ENCODE measurements around the gene DNPEP. TPM values are rescaled to one million over a fixed set of nuclear protein-coding genes. Genes with fewer than 3 reads are reported as not detected.

The DNPEP gene
- total RNA-seq, 1 donor from 2014 or later, result 124 TPM

DNA sequence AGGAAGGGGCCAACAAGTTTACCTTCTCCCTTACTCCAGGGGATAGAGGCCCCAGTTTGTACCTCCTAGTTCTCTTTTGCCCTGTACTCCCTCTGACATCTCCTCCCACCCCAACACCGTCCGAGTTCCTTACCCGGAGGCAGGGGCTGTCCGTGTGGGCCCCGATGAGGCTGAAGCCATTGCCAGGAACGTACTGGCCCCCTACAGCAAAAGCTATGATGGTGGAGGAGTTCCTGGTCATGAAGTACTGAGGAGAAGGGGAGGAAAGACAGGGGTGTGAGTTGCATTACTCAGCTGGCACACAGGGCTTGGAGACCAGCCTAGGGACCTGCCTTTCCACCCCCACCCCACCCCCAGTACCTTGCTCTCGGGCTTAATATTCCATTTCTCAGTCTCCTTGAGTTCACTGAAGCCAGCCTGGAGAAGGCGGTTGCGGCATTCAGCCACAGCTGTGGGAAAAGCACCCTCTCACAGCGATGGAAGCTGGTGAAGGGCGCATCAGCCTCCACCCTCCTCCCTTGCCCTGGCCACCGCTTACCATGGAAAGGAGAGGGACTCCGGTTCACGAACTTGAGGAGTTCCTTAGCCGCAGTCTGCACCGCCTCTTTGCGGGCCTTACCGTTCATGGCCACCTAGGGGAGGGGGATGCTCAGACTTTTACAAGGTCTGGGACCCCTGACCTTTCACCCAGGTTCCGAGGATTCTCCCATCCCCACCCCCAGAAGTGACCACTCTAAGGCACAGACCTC is 1.0 kb downstream of the DNPEP start:
- Mint-ChIP-seq H3K27me3 (ENCODE audit: insufficient read depth) (peaks cover 16% of the 10 kb centered on the region), H3K27ac (peak overlapping the region; percentile 93), H3K4me3 (peak overlapping the region; percentile 97), H3K4me1 (ENCODE audit: low read depth) (peaks cover 6% of the 10 kb centered on the region), H3K36me3 (ENCODE audit: low read depth) (peaks cover 22% of the 10 kb centered on the region), H3K9me3 (no peaks in the 10 kb centered on the region)
- intact Hi-C loops (cut with micrococcal nuclease), result loop anchor here (1.0 to 5.0 kb wide), 5 partner anchors 107 to 1169 kb away; partner anchors contain the start of genes ARPC2, CTDSP1, DNAJB2 and NHEJ1
- DNase-seq (ENCODE audit: low spot score), result no peak

DNA sequence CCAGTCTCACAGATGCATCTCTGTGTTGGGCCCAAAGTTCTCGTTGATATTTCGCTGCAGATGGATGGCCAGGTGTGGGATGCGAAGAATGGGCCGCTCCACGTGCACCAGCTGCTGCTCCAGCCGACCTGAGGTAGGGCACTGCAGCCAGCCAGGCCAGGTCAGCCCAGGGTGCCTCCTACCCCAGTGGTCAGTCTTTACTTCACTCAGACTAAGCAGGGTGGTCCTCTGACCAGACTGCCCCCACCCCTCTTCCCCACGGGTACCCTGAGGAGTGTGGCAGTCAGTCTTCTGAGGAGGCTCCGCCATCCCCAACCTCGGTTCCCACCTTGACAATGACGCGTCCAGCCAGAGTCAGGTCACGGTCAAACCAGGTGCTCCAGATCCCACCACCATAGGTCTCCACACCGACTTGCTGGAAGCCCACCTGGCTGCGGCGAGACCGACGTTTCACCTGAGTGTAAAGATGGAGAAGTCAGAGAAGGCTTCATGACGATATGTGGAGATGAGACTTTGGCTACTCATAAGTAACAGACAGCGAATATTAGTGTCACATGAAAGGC is 1.7 kb downstream of the DNPEP start:
- intact Hi-C loops (cut with micrococcal nuclease), result loop anchor here (5.0 kb wide), 3 partner anchors 714 to 1169 kb away; partner anchors contain the start of genes ARPC2, CTDSP1, RNF25 and STK36
- Mint-ChIP-seq H3K36me3 (ENCODE audit: low read depth) (peaks cover 24% of the 10 kb centered on the region), H3K27ac (no peak overlapping the region), H3K4me1 (ENCODE audit: low read depth) (peaks cover 6% of the 10 kb centered on the region), H3K4me3 (peak overlapping the region; percentile 97), H3K9me3 (no peaks in the 10 kb centered on the region), H3K27me3 (ENCODE audit: insufficient read depth) (peaks cover 12% of the 10 kb centered on the region)
- no peak for DNase-seq (ENCODE audit: low spot score)

- H3K9me3 Mint-ChIP-seq, result no peaks in the 10 kb centered on the region
- H3K27ac Mint-ChIP-seq, result peak overlapping the region; percentile 34
- intact Hi-C loops (cut with micrococcal nuclease), result loop anchor here (5.0 kb wide), 3 partner anchors 713 to 1168 kb away; partner anchors contain the start of genes ARPC2, CTDSP1, RNF25 and STK36
- peaks cover 2% of the 10 kb centered on the region for H3K27me3 Mint-ChIP-seq (ENCODE audit: insufficient read depth)
- no peak for DNase-seq (ENCODE audit: low spot score)
- H3K4me1 Mint-ChIP-seq (ENCODE audit: low read depth), result peaks cover 6% of the 10 kb centered on the region
- H3K4me3 Mint-ChIP-seq, result peak overlapping the region; percentile 47
- peaks cover 24% of the 10 kb centered on the region for H3K36me3 Mint-ChIP-seq (ENCODE audit: low read depth)
These were observed 2.9 kb downstream of the DNPEP start for GRCh38 chr2:219384859-219385258.

GRCh38 chr2:219384083-219384713 is 3.5 kb downstream of the DNPEP start:
- intact Hi-C loops (cut with micrococcal nuclease), result no loop called here
- no peak for DNase-seq (ENCODE audit: low spot score)
- peaks cover 6% of the 10 kb centered on the region for H3K4me1 Mint-ChIP-seq (ENCODE audit: low read depth)
- H3K36me3 Mint-ChIP-seq (ENCODE audit: low read depth), result peaks cover 24% of the 10 kb centered on the region
- H3K27me3 Mint-ChIP-seq (ENCODE audit: insufficient read depth), result no peaks in the 10 kb centered on the region
- H3K27ac Mint-ChIP-seq, result no peak overlapping the region
- H3K4me3 Mint-ChIP-seq, result no peak overlapping the region
- no peaks in the 10 kb centered on the region for H3K9me3 Mint-ChIP-seq

GRCh38 chr2:219381448-219381847 is 6.3 kb downstream of the DNPEP start:
- intact Hi-C loops (cut with micrococcal nuclease), result no loop called here
- no peaks in the 10 kb centered on the region for H3K4me1 Mint-ChIP-seq (ENCODE audit: low read depth)
- no peak overlapping the region for H3K27ac Mint-ChIP-seq
- no peak for DNase-seq (ENCODE audit: low spot score)
- no peaks in the 10 kb centered on the region for H3K27me3 Mint-ChIP-seq (ENCODE audit: insufficient read depth)
- H3K4me3 Mint-ChIP-seq, result no peak overlapping the region
- H3K9me3 Mint-ChIP-seq, result no peaks in the 10 kb centered on the region
- H3K36me3 Mint-ChIP-seq (ENCODE audit: low read depth), result peaks cover 26% of the 10 kb centered on the region

- DNase-seq (ENCODE audit: low spot score), result no peak
- Mint-ChIP-seq H3K27ac (no peak overlapping the region), H3K9me3 (no peaks in the 10 kb centered on the region), H3K4me1 (ENCODE audit: low read depth) (no peaks in the 10 kb centered on the region), H3K36me3 (ENCODE audit: low read depth) (peaks cover 27% of the 10 kb centered on the region), H3K27me3 (ENCODE audit: insufficient read depth) (no peaks in the 10 kb centered on the region), H3K4me3 (no peak overlapping the region)
- intact Hi-C loops (cut with micrococcal nuclease), result no loop called here
These were observed 6.8 kb downstream of the DNPEP start for GRCh38 chr2:219380926-219381325.

DNA sequence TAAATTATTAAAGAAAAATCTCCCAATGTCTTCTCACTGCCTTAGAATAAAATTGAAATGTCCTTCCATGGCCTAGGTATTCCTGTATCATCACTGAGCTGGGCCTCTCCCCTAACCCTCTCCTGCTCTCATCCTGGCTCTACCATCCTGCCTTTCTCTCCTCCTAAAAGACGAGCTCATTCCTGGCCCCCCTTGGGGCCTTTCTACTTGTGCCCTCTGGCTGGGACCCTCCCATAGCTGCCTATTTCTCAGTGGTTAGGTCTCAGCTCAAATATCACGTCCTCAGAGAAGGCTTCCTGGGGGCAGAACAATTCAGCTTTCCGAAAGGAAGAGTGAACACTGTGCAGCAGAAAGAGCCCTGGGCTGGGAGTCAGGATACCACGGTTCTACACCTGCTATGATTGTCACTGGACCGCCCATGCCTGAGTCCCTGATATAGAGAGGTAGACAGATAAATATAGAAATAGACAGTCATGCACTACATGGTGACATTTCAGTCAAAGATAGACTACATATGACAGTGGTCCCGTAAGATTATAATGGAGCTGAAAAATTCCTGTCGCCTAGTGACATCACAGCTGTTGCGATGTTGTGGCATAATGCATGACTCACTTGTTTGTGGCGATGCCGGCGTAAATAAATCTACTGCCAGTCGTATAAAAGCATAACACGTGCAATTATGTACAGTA is 9.4 kb downstream of the DNPEP start:
- intact Hi-C loops (cut with micrococcal nuclease), result no loop called here
- no peaks in the 10 kb centered on the region for H3K4me1 Mint-ChIP-seq (ENCODE audit: low read depth)
- no peak overlapping the region for H3K27ac Mint-ChIP-seq
- H3K36me3 Mint-ChIP-seq (ENCODE audit: low read depth), result peaks cover 24% of the 10 kb centered on the region
- H3K4me3 Mint-ChIP-seq, result no peak overlapping the region
- H3K27me3 Mint-ChIP-seq (ENCODE audit: insufficient read depth), result no peaks in the 10 kb centered on the region
- no peaks in the 10 kb centered on the region for H3K9me3 Mint-ChIP-seq
- DNase-seq (ENCODE audit: low spot score), result no peak

- Mint-ChIP-seq H3K27ac (no peak overlapping the region), H3K36me3 (ENCODE audit: low read depth) (peaks cover 11% of the 10 kb centered on the region), H3K4me1 (ENCODE audit: low read depth) (no peaks in the 10 kb centered on the region), H3K4me3 (no peak overlapping the region), H3K9me3 (no peaks in the 10 kb centered on the region), H3K27me3 (ENCODE audit: insufficient read depth) (no peaks in the 10 kb centered on the region)
- DNase-seq (ENCODE audit: low spot score), result no peak
- intact Hi-C loops (cut with micrococcal nuclease), result no loop called here
These were observed 18.3 kb downstream of the DNPEP start for GRCh38 chr2:219369447-219369861.

- Mint-ChIP-seq H3K27me3 (ENCODE audit: insufficient read depth) (no peaks in the 10 kb centered on the region), H3K9me3 (no peaks in the 10 kb centered on the region), H3K36me3 (ENCODE audit: low read depth) (peaks cover 4% of the 10 kb centered on the region), H3K4me3 (no peak overlapping the region), H3K27ac (no peak overlapping the region), H3K4me1 (ENCODE audit: low read depth) (no peaks in the 10 kb centered on the region)
- intact Hi-C loops (cut with micrococcal nuclease), result no loop called here
- no peak for DNase-seq (ENCODE audit: low spot score)
These were observed 19.0 kb downstream of the DNPEP start for GRCh38 chr2:219368690-219369191.

- DNase-seq (ENCODE audit: low spot score), result no peak
- Mint-ChIP-seq H3K9me3 (no peaks in the 10 kb centered on the region), H3K36me3 (ENCODE audit: low read depth) (no peaks in the 10 kb centered on the region), H3K27me3 (ENCODE audit: insufficient read depth) (peaks cover 22% of the 10 kb centered on the region), H3K27ac (peak overlapping the region; percentile 8), H3K4me3 (no peak overlapping the region), H3K4me1 (ENCODE audit: low read depth) (no peaks in the 10 kb centered on the region)
- intact Hi-C loops (cut with micrococcal nuclease), result no loop called here
These were observed 25.1 kb downstream of the DNPEP start for GRCh38 chr2:219362524-219363164.

GRCh38 chr2:219362072-219362471 is 25.6 kb downstream of the DNPEP start:
- Mint-ChIP-seq H3K4me3 (no peak overlapping the region), H3K27me3 (ENCODE audit: insufficient read depth) (peaks cover 25% of the 10 kb centered on the region), H3K4me1 (ENCODE audit: low read depth) (no peaks in the 10 kb centered on the region), H3K36me3 (ENCODE audit: low read depth) (no peaks in the 10 kb centered on the region), H3K9me3 (no peaks in the 10 kb centered on the region), H3K27ac (no peak overlapping the region)
- no peak for DNase-seq (ENCODE audit: low spot score)
- intact Hi-C loops (cut with micrococcal nuclease), result no loop called here
